GM18519 (cell line): ENCODE measurements around the gene ACSM2A.
"Not testable (repeated sequence)": the region's sequence is repeated elsewhere in the genome, so short reads cannot be mapped to it uniquely, and the experiment has no call there.

ENCODE experiments used
- ATAC-seq: cut with Tn5 transposase; IDR thresholded peaks from one replicate; pipeline ENCODE4 v1.9.1; 2021; ENCODE audit warnings: mild to moderate bottlenecking, moderate library complexity; ENCODE audit not compliant: unreplicated experiment, low FRiP score

ACSM2A gene

DNA sequence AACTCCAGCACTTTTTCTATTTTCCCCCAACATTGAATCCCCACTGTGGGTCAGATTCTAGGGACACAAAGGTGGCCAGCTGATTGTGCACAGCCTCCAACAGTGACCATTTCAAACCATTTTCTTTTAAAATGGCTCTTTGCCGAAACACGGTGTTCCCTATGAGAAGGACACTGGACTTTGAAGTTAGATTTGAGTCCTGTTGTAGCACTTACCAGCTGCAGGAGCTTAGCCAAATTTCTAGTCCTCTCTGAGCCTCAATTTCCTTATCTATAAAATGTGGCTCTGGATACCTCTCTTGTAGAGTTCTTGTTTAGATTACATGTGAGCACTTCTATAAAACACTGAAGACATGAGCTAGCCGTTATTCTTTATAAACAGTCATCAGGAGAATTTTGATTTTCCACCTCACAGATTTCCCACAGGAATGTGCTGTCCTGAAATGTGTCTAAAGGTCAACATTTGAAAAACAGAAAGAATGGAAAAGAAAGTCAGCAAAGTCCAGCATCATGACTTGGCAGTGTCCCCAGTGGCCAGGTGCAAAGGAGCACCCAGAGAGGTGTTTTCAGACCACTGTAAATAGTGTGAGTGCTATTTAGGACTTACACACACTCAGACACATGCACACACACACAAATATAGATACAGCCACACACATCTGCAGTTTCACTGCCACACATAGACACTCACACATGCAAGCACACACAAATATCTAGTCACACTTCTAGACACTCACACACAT, 4.5 kb upstream of the ACSM2A start:
- not testable (repeated sequence) for ATAC-seq

DNA sequence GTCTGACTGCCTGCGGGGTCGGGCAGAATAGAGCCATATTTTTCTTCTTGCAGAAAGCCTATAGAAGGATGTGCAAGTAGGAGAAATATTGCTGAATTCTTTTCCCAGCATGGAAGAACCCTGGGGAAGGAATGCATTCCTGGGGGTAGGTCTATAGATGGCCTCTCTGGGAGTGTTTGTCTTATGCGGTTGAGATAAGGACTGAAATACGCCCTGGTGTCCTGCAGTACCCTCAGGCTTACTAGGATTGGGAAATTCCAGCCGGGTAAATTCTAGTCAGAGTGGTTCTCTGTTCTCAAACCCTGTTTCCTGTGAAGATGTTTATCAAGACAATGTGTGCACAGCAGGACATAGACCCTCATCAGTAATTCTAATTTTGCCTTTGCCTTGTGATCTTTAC, 2.3 kb downstream of the ACSM2A start:
- not testable (repeated sequence) for ATAC-seq

DNA sequence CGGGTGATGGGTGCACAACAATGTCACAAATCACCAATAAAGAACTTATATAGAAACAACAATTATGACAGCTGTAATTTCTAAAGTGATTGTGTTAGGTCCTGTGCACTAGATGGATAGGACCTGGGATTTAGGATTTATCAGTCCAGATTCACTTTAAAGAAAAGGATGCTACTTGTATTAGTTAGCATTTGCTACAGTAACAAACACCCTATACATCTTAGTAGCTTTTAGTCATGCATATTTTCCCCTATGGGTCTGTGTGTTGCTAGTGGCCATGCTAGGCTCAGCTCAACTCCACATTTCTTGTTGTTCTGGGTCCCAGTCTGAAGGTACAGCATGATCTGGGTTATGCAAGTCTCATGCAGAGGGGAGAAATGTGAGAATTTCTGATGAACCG, 7.9 kb downstream of the ACSM2A start:
- ATAC-seq: not testable (repeated sequence)

DNA sequence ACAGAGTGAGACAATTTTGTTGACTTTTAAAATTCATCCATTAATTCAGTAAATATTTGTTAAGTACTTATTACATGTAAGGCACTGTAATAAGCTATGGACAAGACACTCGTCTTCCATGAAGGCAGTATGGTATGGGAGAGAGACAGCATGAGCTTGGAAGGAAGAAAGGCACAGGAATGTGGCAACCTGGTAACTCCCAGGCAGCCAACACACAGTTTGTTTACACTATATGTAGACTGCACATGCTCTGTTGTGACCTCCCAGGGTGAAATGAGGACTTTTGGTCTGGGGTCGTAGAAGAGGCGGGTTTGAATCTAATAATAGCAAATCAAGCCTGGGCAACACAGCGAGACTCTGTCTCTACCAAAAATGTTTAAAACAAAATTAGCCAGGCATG, 9.0 kb downstream of the ACSM2A start:
- ATAC-seq: not testable (repeated sequence)

DNA sequence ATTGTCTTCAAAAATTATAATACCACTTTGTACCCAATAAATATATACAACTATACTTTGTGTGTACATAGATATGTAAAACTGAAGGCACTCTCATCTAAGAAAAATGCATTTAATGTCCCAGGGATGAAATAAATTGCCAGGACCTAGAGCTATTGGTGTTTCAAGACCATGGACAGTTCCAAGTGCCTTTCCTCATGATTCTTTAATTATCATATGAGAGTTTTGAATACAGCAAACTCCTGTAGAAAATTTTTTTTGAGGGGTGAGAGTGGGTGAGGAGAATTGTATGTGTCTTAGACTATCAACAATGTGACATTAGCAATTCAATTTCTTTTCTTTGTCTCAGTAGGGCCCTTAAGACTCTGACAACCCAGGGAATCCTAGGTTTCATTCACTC, 17.6 kb downstream of the ACSM2A start:
- not testable (repeated sequence) for ATAC-seq

DNA sequence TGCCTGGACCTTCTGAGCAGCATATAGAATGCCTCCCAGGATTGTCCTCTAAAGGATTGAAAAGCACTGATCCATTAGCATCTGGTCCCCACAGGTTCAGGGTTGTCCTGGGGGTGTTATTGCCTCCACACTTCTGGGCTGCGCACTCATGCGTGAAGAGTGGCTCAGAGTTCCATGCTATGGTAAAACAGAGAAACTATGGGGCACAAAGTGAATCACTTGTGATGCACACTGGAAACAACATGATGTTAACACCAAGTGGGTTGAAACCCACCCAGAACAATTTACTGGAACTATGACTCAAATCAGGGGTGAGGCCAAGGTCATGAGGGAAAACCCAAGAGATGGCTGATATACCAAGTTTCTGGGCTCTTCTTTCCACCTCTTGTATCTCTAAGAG, 18.6 kb downstream of the ACSM2A start:
- ATAC-seq: not testable (repeated sequence)

DNA sequence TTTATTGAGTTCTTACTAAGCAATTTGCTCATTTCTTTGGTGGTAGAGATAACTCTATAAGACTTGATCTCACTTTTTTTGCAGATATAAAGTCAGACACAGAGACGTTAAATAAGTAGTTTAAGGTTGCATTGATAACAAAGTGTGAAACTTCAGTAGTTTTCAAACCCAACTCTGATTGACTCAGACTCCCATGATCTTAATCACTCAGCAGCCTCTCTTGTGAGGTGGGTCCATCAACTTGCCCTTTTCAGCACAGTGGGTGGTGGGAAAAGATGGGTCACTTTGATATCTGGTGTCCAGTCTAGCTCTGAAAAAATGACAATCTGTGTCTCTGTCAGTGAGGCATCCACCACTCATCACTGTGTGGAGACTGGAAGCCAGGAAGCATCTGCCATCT, 19.4 kb downstream of the ACSM2A start:
- ATAC-seq: not testable (repeated sequence)

DNA sequence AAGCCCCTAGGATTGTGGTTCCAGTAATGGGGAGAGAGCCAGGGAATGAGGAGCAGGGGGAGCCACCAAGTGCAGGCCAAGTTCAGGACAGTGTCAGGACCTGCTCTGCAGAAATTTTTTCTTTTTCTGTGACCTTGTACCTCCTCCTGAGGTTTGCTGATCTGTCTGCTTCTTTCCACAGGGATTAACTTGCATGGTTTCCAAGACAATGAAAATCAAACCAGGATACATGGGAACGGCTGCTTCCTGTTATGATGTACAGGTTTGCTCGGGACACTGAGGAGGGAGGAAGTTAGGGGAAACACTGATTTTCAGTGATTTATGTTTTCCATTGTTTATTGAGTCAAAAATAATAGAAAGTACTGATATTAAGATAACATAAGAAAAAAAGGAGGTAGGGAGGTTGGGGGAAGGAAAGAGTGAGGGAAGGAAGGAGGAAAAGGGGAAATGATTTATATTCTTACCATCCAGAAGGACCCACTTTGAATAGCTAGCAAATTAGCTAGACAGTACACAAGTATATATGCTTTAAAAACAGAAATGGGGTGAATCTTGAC, 25.9 kb downstream of the ACSM2A start:
- not testable (repeated sequence) for ATAC-seq

DNA sequence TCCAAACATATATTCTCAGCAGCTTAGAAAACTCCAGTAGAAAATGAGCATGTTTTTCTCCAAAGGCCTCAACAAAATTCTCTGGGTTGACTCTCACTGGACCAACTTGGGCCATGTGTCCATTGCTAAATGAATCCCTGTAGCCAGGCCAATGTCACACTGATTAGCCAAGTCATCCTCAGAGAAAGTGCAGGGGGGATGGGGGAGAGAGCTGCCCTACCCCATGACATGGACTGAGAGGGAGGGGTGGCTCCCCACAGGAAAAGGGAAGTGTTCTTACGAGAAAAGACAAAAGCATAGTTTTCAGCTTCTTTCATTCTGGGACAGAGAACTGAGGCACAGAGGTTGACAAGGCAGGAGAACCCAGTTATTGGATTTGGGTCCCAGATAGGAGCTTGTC, 32.7 kb downstream of the ACSM2A start:
- not testable (repeated sequence) for ATAC-seq

DNA sequence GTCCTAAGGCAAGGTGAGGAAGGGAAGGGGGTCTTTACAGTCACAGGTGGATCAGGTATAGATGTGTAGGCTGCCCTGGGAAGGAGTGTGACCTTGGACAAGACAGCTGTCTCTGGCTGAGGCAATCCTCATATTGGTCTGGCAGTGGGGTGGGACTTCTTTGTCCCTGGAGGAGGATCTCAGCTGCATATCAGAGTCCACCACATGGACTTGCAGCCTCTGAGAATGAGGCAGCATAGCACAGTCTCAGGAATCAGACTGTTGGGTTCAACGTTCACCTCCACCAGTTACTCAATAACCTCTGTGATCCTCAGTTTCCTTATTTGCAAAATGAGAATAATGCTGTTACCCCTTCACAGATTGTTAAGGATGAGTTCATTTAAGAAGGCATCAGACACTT, 33.4 kb downstream of the ACSM2A start:
- no peak for ATAC-seq

DNA sequence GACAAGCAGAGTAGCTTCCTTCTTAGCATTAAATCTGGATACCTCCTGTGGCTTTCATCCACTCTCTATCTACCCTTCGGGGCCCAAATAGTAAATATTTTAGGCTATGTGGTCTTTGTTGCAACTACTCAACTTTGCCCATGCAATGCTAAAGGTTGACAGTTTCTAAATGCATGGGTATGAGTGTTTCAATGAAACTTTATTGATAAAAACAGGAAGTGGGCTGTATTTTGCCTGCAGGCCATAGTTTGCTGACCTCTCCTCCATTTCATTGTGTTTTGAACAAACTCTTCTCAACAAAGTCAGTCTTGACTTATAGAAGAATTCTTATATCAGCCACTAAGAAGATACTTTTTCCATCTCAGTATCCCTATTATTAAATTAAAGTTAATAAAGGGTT, 34.1 kb downstream of the ACSM2A start:
- ATAC-seq: no peak

DNA sequence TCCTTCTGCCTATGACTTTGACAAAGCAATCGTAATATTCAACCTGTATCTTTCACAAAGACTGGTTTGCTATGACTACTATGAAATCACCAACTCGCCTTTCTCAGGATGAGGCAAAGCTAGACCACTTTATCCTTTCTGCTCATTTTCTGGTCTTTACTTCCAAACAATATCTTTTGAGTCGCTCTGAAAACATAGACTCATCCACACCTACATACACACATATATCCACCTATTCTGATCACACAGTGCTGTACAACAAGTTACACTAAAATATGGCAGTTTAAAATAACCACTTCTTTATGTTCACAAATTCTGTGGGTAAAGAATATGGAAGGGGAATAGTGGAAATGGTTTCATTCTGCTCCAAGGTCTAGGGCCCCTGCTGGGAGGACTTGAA, 39.7 kb downstream of the ACSM2A start:
- ATAC-seq: not testable (repeated sequence)

DNA sequence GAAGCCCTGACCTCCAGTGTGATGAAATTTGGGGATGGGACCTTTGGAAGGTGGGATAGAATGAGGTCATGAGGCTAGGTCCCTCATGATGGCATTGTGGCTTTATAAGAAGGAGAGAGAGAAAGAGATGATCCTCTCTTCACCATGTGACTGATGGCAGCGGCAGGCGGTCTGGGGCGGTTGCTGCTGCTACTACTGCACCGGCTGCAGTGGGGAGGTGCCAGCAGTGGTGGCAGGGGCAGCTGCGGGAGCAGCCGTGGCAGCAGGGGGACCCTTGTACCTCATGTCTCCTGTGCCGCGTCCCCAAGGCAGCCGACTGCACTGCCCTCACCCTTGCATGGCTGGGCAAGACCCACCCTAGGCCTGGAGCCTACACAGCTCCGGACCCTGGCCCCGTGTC, 40.1 kb downstream of the ACSM2A start:
- not testable (repeated sequence) for ATAC-seq

DNA sequence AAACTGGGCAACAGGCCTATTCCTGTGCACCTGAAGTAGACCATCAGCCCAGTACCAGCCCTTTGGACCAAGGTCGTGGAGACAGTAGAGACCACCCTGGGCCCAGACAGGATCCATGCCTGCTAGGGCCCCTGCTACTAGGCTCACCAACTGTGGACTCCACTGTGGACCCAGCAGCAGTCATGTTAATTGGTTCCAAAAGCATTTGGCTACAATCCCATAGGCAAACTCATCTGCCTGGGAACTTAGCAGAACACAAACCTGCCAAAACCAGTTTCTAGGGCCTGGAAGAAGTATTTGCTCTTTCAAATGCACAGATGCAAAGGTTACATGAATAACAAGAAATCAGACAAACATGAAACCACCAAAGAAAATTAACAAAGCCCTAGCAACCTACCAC, 53.1 kb downstream of the ACSM2A start:
- no peak for ATAC-seq

DNA sequence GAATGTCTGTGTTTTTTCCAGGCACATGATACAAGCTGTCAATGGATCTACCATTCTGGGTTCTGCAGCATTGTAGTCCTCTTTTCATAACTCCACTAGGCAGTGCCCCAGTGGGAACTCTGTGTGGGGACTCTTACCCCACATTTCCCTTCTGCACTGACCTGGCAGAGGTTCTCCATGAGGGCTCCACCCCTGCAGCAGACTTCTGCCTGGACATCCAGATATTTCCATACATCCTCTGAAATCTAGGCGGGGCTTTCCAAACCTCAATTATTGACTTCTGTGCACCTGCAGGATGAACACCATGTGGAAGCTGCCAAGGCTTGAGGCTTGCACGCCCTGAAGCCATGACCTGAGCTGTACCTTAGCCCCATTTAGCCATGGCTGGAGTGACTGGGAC, 56.0 kb downstream of the ACSM2A start:
- no peak for ATAC-seq

DNA sequence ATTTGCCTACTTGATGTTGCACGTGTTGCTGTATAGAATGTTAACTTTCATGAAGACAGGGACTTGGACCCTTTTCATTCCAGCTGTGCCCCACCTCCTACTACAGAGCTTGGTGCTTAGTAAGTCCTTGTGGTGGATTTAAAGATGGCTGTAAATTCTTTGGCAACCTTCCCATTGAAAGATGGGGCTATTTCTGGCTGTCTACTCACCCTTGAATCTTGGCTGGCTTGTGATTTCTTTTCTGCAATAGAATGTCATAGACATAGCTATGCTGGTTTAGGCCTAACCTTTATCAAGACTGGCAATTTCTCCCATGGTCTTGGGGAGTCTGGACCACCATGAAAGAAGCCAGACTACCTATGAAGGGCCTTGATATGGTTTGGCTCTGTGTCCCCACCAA, 59.0 kb downstream of the ACSM2A start:
- no peak for ATAC-seq

DNA sequence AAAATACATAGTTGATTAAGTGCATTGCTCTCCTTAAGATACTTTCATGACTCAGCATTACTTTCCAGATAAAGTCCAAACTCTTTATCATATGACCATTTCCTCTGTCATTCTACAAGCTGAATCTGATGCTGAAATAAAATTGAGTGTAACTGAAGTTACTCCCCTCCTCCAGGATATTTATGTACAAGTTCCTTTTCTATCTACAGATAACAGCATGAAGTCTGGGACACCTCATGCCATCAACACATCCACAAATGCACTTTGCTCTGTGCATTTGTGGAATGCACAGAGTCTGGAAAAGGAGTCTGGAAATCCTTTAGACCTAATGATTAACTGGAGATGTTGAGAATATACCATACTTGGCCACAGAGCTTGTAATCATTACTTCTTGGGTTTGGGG, 64.4 kb downstream of the ACSM2A start:
- ATAC-seq: no peak

DNA sequence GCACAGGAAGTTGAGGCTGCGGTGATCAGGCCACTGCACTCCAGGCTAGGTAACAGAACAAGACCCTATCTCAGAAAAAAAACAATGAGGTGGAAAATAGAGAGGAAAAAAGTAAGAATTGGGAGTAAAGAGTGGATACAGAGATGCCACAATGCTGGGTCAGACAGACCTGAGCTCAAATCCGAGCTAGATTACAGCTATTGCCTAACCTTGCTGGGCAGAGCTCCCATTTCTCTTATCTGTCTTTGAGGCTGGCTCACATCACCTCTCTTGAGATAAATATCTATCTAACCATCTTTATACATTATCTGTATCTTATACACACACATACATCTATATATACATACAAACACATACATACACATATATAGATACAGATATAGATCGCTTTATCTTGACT, 65.8 kb downstream of the ACSM2A start:
- no peak for ATAC-seq

DNA sequence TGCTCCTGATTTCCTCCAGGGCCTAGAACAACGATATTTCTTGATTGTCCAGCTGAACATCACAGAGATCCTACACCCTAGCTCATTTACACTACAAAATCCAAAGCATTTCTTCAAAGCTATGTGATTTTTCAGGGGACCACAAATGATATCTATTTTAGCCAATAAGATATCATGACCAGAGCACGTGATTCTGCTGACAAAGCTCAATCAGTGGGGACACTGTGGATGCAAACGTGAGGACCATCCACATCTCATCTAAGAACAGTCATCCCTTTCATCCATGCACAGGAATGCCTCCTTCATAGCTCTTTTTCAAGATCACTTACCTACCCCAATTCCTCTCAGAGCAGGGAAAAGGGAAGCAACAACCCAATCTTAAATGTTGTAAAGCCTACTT, 67.9 kb downstream of the ACSM2A start:
- ATAC-seq: no peak

DNA sequence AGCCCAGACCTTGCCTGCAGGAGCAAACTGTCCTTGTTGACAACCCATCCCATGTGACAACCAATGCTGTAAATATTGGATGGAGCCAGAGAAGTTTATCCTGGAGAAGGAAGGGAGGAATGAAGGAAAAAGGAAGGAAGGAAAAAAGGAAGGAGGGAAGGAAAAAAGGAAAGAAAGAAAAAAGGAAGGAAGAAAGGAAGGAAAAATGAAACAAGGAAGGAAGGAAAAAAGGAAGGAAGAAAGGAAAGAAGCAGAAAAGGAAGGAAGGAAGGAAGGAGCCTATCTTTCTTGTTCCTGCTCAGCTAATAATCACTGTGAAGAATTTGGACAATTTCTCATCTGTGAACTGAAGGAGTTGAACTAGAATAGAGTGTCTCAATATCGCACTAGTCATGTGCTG, 68.8 kb downstream of the ACSM2A start:
- no peak for ATAC-seq

DNA sequence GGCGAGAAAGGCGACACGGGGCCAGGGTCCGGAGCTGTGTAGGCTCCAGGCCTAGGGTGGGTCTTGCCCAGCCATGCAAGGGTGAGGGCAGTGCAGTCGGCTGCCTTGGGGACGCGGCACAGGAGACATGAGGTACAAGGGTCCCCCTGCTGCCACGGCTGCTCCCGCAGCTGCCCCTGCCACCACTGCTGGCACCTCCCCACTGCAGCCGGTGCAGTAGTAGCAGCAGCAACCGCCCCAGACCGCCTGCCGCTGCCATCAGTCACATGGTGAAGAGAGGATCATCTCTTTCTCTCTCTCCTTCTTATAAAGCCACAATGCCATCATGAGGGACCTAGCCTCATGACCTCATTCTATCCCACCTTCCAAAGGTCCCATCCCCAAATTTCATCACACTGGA, 80.5 kb downstream of the ACSM2A start:
- ATAC-seq: not testable (repeated sequence)

DNA sequence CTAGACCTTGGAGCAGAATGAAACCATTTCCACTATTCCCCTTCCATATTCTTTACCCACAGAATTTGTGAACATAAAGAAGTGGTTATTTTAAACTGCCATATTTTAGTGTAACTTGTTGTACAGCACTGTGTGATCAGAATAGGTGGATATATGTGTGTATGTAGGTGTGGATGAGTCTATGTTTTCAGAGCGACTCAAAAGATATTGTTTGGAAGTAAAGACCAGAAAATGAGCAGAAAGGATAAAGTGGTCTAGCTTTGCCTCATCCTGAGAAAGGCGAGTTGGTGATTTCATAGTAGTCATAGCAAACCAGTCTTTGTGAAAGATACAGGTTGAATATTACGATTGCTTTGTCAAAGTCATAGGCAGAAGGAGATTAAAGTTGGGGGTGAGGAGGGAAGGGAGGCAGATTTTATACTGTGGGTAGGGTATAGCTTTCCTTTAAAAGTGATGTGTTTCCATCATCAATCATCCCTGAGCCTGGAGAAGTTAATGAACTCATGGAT, 81.0 kb downstream of the ACSM2A start:
- ATAC-seq: not testable (repeated sequence)
